ENCODE results near the gene TEX29.

The TEX29 gene

DNA sequence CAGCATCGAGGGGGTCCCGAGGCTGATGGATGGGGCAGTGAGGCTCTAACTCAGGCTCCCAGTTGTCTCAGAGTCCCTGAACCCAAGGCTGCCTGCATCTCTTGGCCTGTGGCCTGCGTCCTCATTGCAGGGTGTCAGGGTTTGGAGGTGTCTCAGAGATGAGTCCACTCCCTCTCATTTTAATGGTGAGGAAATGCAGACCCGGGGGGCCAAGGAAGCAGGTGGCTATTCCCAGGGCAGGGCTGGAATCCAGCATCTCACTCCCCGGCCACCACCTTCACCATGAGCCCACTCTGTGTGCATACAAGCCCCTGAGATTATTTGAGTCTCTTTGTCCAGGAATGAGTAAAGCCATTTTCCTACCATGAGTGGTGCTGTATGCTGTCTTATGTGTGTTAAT lies 21.4 kb downstream of the TEX29 start:
- ATAC-seq (no peak), DNase-seq (no peak)

DNA sequence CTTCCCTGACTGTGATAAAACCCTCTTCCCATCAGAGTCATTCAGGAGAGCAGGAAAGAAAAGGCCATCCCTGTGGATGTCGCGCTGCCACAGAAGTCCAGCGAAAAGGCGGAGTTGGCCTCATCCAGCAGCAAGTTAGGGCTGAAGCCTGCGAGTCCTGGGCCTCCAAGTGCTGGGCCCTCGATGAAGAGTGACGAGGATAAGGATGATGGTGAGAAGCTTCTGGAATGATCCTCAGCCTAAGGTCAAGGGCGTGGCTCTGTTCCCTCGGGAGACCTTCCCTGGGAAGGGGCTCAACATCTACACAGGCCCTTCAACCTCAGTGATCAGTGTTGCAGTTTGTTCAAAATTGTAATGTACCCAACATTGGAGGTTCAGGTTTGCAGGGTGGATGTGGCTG lies 22.3 kb downstream of the TEX29 start:
- DNase-seq, result no peak
- ATAC-seq, result no peak

DNA sequence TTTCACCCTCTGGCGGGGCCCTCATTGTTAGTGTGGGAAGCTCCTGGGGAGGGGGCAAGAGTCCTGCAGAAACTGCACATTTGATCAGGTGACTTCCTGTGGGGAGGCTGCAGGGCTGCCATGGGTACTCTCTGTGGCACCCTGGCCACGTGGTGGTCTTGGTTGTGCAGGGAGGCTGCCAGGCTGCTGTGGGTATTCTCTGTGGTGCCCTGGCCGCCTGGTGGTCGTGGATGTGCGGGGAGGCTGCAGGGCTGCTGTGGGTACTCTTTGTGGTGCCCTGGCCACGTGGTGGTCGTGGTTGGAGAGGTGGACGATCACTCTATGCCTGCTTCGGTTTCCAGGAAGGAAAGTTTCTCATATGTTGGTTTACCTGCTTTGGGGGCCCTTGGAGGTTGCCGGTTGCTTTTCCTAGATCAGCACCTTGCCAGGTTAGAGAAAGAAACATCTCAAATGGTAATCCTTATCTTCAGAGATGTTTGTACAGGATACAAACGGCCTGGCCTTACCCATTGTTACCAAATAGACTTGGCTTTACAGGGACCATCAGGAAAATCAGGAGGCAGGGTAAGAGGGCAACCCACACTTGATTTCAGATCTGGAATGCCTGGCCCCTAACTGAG lies 22.9 kb downstream of the TEX29 start:
- no peak for ATAC-seq

DNA sequence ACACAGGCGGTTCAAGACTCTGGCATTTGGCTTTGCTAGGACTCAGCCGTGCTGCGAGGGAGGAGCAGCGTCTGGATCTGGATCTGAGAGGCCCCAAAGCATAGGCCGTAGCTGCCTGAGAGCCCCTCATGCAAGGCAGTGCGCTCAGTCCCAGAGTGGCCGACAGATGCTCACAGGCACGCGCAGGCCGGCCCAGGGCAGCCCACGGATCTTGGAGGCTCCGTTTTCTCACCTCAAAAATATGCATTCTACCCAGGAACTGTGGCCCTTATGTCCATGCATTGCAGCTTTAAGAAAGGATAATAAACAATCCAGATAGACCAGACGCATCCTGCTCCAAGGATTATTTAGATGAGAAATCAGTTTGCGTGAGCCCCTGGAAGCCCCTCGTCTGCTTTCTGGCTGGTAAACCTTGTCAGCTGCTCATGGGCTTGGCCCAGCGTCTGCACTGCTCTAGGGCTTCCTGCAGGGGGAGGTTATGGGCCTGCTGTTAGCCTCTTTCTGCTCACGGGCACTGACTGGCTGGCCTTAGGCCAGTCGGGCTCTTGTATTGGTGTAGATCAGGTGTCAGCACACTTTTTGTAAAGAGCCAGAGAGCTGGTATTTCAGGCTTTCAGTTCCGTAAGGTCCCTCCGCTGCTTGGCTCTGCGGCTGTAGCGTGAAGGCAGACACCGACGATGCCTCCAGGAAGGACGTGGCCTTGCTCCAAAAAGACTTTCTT lies 24.2 kb downstream of the TEX29 start:
- ATAC-seq (no peak), DNase-seq (no peak)

More for the DNA sequence above, 22.9 kb downstream of the TEX29 start:
- no peak for DNase-seq

DNA sequence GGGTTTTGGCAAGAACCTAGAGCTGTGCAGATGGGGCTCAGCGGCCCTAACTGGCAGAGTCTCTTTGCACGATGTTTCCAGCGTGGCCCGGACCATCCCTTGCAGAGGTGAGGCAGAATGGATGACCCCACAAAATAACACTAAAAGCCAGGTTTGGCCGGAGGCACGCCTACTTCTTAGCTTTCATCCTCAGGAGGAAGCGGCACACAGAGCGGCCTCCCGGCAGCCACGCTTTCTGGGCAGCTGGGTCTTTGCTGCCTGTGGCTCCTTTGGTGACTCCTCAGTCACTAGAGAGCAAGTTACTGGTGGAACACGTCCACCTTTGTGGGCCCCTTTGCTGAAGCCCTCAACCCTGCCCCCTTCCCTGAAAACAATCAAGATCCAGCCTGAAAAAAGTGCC lies 25.2 kb downstream of the TEX29 start:
- DNase-seq (no peak), ATAC-seq (no peak)

DNA sequence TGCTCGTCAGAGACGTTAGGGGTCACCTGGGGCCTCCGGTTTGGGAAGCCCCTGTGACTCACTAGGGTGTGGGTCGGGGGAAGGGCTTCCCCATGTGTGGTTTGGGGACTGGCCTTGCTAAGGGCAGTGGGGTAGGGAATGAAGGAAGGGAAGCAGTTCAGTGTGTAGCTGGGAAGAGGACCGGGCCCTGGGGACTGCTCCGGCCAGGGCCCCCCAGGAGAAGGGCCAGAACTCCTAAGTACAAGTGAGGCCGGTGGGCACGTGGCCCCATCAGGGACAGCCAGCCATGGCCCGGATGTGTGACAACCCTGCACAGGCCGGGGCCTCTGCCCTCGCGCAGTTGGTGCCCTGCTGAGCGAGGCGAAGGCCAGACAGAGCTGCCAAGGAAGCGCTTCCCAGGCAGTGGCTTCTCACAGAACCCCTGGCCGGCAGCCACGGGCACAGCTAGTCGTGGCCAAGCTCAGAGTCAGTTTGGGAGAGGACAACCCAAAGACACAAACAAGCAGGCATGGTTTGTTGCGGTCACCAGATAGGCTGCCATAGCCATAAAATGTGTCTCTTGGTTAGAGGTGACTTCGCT lies 25.7 kb downstream of the TEX29 start:
- ATAC-seq, result no peak
- DNase-seq, result no peak

DNA sequence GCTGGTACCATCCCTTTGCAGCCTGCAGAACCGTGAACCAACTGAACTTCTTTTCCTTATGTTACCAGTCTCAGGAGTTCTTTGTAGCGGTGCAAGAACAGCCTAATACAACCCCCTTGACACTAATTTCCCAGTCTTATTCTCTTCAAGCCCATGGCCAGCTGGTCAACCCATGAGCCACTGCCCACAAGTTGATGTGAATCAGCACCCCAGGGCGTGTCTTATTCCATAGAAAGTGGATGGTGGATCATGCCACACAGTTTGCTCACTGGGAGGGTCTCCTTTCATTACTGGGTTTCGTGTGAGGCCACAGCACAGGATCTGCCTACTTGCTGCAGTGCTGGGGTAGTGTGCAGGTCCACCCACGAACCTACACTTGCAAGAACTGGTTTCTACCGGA lies 27.0 kb downstream of the TEX29 start:
- no peak for DNase-seq

DNA sequence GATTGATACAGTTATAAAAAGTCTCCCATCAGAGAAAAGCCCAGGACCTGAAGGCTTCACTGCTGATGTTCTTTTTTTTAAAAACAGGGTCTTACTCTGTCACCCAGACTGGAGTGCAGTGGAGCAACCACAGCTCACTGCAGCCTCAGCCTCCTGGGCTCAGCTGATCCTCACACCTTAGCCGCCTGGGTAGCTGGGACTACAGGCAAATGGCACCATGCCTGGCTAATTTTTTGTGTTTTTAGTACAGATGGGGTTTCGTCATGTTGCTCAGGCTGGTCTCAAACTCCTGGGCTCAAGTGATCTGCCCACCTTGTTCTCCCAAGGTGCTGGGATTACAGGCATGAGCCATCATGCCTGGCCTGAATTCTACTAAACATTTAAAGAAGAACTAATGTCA lies 33.1 kb downstream of the TEX29 start:
- DNase-seq (no peak), ATAC-seq (no peak)

More for the DNA sequence above, 27.0 kb downstream of the TEX29 start:
- no peak for ATAC-seq

DNA sequence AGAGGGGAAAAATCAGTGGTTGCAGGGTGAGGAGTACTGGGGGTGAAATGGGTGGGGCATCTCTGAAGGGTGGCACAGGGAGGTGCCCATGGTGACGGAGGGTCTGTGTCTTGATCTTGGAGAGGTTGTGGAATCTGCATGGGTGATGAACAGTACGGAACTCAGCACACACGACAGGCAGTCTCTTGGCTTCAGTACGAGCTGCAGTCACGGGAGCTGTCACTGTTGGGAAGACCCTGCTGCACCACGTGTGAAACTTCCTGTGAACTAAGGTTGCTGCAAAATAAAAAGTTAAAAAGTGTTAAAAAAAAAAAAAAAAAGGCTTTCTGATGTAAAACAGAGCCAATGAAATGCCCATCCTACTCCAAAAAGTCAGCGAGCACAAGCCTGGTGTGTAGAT lies 34.3 kb downstream of the TEX29 start:
- ATAC-seq (no peak), DNase-seq (no peak)

DNA sequence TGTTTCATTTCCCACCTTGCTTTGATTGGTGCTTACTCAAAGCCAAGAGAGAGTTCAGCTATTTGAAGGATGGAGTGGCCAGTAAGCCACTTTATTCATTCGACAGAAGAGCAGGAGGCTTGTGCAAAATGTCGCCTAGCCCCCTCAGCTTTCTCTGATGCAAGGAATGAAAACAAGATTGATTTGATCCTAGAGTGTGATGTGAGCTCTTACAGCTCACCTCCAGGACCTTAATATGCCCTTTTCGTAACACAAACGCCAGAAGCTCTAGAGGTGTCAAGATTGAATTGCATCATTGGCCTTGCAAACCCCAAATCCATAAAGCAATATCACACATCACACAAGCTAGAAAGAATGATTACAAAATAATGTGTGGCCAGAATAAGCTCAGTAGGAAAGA lies 36.4 kb downstream of the TEX29 start:
- ATAC-seq, result no peak

DNA sequence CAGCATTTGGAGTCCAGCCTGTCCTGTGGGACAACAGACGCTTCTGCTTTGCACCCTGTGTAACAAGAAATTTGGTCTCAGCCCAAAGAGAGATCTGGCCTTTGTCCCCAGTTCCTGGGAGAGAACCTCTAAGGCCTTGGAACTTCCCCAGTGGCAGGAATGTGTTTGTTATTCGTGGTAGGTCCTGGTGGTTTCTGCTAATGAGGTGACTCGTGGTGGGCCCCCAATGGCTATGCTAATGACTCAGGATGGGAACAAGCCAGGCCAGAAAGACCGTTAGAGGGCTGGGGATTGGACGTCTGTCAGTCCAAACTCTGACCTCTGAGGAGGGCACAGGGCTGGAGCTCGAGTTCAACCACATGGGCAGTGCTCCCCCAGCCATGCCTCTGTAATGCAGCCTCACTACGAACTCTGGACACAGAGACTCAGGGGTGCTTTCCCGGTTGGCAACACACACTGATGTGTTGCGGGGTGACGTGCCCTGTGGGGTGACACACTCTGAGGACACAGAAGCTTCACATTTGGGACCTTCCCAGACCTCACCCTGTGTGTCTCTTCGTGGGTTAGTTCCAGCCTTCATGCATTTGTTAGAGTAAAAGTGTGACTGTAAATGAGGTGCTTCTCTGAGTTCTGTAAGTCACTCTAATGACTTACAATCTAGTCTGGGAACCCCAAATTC lies 38.9 kb downstream of the TEX29 start:
- DNase-seq, result no peak
- ATAC-seq, result peak; percentile 44

More for the DNA sequence above, 36.4 kb downstream of the TEX29 start:
- no peak for DNase-seq

DNA sequence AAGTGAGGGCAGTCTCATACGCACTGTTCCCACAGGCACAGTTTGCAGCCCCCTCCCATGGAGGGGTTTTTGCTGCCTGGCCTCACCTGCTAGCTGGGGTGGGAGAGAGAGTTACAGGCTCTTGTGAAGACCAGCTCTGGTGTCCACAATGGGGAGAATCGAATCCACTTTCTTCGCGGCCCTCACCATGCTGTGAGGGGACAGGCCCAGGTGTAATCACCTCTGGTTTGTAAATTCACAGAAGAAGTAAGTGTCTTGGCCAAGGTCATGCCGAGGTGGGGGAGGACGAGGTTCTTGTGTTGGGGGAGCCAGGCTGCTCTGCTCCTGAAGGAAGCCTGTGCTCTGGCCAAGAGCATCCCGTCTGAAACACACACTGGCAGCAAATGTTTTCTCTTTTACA lies 39.5 kb downstream of the TEX29 start:
- ATAC-seq (no peak), DNase-seq (no peak)

DNA sequence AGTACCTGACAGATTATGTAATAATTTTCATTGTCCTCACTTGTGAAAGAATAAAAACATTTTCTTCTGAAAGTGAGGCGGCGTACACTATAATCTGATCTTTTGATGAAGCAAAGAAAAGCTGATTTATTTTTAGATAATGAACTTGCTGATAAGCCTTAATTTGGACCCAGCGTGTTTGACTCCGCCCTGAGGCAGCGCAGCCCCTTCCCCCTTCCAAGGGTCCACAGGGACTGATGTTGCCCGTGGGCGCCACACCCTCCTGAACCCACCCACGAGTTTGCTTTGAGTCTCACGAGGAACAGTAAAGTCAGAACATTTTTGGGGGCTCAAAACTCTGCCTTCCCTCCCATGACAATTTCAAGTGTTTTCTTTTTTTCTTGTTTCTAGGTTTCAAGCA lies 40.0 kb downstream of the TEX29 start:
- DNase-seq, result no peak
- no peak for ATAC-seq

DNA sequence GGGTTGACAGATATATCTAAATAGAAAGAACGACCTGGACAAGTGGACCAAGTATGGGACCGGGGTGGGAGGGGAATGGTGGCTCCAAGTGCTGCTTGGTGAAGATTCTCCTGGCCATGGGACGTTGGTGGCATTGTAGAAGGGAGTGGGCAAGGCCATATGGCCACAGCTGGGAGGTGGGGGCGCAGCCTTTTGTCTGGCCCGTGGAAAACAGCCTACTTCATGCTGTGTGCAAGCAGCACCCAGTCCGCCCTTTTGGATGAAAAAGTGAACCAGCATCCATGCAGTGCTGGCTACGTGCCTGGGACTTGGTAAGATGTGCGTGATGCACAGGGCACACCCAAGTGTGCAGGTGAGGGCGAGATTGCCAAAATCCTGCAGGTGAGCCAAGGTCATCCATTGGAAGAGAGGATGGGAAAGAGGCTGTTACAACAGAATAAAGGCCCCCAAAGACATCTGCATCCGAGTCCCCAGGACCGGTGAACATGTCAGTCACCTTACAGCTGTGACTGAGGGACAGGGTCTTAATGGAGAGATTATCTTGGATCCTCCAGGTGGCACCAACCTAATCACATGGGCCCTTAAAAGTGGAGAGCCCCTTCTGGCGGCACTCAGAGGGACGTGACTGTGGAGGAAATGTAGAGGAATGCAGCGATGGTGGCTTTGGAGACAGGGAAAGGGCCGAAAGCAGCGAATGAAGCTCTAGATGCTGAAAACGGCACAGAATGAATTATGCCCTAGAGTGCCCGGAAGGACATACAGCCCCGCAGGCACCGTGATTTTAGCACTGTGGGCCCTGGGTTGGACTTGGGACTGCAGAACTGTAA lies 40.8 kb downstream of the TEX29 start:
- ATAC-seq, result no peak
- DNase-seq, result no peak

DNA sequence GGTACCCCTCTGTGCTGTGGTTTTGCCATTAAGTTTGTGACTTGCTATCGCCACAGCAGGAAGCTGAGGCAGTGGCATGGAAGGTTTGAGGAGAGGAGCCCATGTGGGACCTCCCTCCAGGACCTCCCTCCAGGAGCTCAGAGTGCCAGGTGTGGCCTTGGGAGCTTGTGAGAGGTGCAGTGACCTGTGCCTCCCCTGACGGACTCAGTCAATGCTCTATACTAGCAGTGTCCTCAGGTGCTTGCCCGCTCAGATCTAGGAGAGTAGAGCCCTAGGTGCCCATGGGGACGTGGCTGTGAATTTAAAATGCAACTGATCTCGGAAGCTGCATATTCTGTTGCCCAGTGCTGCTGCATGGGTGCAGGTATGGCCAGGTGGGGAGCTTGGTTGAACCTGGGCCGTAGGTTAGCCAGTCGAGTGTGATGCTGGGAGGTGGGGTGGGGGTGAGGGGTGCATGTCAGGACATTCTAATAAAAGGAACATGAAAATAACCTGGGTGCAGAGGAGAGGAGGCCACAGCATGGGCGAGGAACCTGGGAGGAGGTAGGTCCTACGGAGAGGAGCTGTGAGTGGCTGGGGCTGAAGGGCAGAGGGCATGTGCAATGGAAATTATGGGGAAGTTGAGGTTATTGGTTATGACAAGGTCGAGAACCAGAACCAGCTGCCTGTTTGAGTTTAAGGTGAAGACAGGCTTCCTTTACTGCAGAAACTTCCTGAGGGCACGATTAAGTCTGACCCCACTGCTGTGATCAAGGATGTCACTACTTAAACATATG lies 41.6 kb downstream of the TEX29 start:
- DNase-seq, result no peak
- ATAC-seq, result no peak

DNA sequence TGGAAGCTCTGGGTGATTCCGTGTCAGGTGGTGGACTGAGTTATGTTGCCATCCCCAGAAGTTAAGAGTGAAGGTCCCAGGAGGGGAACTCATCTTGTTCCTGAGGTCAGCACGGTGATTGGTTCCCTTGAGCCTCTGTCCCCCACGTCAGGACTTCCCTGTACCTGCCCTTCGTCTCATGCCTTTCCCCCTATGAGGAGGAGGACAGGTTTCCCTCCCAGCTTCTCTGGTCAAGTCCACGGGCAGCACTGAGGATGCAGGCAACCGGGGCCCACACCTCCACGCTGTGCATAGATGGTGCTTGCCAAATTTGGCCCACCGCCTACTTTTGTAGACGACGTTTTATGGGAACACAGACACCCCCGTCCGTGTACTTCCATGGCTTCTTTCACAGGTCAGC lies 42.7 kb downstream of the TEX29 start:
- no peak for ATAC-seq
- no peak for DNase-seq

DNA sequence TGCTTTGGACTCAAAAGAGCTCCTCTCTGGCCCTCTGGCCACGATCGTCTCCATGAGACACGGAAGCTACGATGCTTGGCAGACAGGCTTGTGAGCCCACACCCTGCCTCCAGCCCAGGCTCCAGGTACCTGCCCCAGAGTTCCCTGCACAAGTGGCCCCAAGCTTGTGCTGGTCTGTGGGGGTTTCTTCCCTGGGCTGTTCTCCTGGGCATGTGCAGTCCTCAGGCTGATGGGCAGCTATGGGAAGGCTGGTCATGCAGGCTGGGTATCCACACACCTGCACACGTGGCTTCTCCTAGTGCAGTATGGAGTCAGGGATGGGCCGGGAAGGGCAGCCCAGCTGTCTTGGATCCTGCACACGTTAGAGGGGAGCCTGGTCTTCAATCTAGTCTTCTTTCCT lies 43.1 kb downstream of the TEX29 start:
- ATAC-seq (no peak), DNase-seq (no peak)

DNA sequence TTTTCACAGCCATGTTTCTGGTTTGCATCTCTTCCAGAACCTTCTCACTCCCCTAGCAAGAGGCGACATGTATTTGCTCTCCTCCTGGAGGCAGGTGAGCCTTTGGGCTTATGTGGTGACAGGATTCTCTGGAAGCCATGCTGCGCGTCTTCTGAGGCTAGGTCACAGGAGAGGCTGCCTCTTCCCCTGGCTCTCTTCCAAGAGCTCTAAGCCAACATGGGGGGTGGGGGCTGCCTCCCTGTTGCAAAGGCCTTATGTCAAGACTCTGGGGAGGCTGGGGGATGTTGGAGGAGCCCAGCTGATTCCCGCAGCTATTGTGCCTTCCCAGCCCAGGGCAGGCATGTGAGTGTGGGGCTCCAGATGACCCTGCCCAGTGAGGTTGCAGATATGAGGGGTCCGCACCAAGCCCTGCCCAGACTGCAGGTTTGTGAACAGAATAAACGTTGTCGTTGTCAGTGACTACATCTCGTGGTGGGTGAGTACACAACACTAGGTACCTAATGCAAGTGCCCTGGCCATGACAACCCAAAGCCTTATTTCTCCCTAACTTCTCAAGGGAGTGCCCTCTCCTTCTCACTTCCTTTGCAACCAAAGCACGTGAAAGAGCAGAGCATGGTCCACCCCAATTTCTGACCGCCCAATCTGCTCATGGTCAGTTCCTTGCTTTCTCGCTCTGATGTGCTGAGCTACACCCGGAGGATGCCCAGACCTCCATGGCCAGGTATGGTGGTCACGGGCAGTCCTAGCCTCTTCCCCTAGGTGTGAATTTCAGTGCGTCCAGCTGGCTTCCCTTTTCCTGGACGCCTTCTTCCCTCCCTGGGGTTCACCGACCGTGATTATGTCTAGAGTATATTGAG lies 44.9 kb downstream of the TEX29 start:
- DNase-seq (no peak), ATAC-seq (no peak)

DNA sequence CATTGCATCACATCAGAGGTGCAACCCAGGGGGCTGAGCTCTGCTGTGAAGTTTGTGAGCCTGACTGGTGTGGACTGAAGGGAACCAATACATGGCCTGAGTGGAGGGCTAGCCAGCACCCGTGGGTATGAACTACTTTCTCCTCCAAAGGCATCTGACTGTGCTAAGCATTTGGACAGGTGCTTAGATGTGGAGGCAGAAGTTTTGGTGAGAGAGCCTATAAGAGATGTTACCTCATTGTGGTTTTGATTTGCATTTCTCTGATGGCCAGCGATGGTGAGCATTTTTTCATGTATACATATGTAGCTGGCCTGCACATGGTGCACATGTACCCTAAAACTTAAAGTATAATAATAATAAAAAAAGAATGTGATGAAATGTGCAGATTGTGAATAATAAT lies 46.9 kb downstream of the TEX29 start:
- no peak for DNase-seq

DNA sequence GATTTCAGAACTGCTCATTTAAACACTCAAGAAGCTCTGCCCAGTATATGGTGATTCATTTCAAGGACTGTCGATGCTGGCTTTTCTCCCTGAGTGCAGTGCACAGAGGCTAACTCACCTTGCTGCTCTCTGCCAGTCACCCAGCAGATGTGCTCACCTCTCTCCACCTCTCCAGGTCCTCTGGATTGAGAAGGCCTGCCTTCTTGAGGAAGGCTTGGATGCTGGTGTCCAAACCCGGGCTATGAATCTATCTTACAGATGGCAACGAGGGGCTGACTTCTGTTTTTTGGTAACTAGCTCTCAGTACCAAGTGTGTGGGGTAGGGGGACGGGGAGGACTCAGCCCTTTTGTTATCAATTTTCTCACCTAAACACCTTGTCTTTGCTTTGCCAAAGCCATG lies 47.6 kb downstream of the TEX29 start:
- ATAC-seq (no peak), DNase-seq (no peak)

More for the DNA sequence above, 46.9 kb downstream of the TEX29 start:
- no peak for ATAC-seq

DNA sequence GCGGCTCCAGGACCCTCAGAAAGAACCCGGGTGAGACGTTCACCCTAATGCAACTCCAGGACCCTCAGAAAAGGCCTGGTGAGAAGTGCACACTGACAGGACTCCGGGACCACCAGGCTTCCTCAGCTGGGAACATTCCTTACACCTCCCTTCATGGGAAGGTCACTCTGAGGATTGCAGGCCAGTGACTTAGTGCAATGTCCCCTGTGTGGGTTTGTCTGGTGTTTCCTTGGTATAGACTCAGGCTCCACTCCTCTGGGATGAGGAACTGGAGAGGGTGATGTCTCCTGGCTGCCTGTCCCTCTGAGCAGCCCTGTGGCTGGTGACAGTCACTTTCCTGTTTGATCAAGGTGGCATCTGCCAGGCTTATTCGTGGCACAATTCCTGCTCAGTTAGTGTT lies 49.7 kb downstream of the TEX29 start:
- DNase-seq, result no peak
- ATAC-seq, result no peak

Measured in stimulated activated naive CD8-positive, alpha-beta T cell treated with anti-CD3 and anti-CD28 coated beads, Interleukin-15, Interleukin-2, amounts not matched to agents 100 U/mL and 50 U/mL, for 24 hours (primary cell).